Measurements from ENCODE around the gene LRRC28. TPM values are rescaled to one million over a fixed set of nuclear protein-coding genes. Genes with fewer than 3 reads are reported as not detected.
A peak's percentile ranks its signal among the peaks of the same experiment; 100 is the strongest.

Gene LRRC28
- total RNA-seq, 1 donor from 2014 or later, result 22.9 TPM

DNA sequence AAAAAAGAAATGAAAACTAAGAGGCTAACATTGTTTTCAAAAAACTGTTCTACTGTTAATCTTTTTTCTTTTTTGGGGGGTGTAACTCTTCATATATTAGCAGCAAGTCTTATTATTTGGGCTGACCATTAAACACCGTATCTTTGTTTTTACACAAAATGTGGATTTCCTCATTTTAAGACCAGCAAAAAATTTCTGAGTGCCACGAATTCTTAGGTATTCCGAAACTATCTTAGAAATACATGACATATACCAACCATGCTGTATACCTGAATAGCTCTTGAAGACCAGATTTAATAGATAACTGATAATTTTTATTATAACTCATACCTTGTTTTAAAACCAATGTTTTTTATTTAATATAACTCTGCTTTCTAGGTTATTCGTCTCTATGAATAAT lies 1.3 kb upstream of the LRRC28 start:
- Histone ChIP-seq H3K4me3 (peak overlapping the region; percentile 84), H3K27ac (replicated peaks) (peak overlapping the region; percentile 95), H3K4me1 (peaks cover 56% of the 10 kb centered on the region), H3K36me3 (no peaks in the 10 kb centered on the region), H3K27me3 (ENCODE audit: low read depth) (no peaks in the 10 kb centered on the region), H3K9me3 (replicated peaks) (no peaks in the 10 kb centered on the region)
- DNase-seq, result no peak
- intact Hi-C loops (cut with micrococcal nuclease), result no loop called here
- TF ChIP-seq, protein P1, sequence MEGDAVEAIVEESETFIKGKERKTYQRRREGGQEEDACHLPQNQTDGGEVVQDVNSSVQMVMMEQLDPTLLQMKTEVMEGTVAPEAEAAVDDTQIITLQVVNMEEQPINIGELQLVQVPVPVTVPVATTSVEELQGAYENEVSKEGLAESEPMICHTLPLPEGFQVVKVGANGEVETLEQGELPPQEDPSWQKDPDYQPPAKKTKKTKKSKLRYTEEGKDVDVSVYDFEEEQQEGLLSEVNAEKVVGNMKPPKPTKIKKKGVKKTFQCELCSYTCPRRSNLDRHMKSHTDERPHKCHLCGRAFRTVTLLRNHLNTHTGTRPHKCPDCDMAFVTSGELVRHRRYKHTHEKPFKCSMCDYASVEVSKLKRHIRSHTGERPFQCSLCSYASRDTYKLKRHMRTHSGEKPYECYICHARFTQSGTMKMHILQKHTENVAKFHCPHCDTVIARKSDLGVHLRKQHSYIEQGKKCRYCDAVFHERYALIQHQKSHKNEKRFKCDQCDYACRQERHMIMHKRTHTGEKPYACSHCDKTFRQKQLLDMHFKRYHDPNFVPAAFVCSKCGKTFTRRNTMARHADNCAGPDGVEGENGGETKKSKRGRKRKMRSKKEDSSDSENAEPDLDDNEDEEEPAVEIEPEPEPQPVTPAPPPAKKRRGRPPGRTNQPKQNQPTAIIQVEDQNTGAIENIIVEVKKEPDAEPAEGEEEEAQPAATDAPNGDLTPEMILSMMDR (IDR thresholded peaks at IDR 0.05; ENCODE audit: borderline replicate concordance), result no peak

DNA sequence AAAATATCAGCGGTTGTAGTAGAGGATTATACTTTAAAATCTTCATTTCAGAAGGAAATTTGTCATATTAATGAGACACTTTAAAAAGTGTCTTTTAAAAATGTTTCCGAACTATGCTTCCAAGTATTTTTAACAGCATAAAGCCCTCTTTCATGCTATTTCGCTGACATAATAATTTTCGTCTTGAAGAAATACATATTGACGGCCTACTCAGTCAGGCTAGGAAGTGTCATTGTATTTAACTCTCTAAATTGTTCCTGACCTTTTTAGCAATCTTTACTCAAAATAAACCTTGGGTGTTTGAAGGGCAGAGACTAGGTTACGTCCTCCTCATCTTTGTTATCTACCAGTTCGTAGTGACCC lies 806 bp upstream of the LRRC28 start:
- no peaks in the 10 kb centered on the region for H3K27me3 ChIP-seq (ENCODE audit: low read depth)
- H3K4me1 ChIP-seq, result peaks cover 56% of the 10 kb centered on the region
- no peaks in the 10 kb centered on the region for H3K9me3 ChIP-seq (replicated peaks)
- DNase-seq, result no peak
- intact Hi-C loops (cut with micrococcal nuclease), result no loop called here
- H3K27ac ChIP-seq (replicated peaks), result peak overlapping the region; percentile 95
- TF ChIP-seq, protein P1 (IDR thresholded peaks at IDR 0.05; ENCODE audit: borderline replicate concordance), result no peak
- H3K36me3 ChIP-seq, result no peaks in the 10 kb centered on the region
- H3K4me3 ChIP-seq, result peak overlapping the region; percentile 84

DNA sequence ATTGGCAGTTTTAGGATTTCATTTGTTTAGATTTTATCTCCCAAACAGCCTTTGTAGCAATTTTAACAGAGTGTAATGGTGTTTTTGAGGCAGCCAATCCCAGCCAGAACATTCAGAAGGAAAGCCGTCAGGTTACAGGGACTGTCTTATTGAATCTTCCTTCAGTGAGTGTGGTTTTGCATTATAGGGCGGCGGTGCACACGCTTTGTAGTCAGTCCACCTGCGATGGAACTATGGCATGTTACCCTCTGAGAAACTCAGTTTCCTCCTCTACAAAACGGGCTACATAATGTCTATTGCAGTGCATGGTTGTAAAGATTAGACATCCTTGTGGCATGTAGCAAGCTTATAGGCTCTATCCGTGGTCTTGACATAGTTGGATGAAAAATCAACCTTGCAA lies 1.0 kb downstream of the LRRC28 start:
- Histone ChIP-seq H3K4me1 (peaks cover 50% of the 10 kb centered on the region), H3K27me3 (ENCODE audit: low read depth) (no peaks in the 10 kb centered on the region), H3K4me3 (peak overlapping the region; percentile 84), H3K9me3 (replicated peaks) (no peaks in the 10 kb centered on the region), H3K27ac (replicated peaks) (peak overlapping the region; percentile 95), H3K36me3 (peaks cover 13% of the 10 kb centered on the region)
- intact Hi-C loops (cut with micrococcal nuclease), result no loop called here
- TF ChIP-seq, protein P1 (IDR thresholded peaks at IDR 0.05; ENCODE audit: borderline replicate concordance), result no peak
- DNase-seq, result no peak

DNA sequence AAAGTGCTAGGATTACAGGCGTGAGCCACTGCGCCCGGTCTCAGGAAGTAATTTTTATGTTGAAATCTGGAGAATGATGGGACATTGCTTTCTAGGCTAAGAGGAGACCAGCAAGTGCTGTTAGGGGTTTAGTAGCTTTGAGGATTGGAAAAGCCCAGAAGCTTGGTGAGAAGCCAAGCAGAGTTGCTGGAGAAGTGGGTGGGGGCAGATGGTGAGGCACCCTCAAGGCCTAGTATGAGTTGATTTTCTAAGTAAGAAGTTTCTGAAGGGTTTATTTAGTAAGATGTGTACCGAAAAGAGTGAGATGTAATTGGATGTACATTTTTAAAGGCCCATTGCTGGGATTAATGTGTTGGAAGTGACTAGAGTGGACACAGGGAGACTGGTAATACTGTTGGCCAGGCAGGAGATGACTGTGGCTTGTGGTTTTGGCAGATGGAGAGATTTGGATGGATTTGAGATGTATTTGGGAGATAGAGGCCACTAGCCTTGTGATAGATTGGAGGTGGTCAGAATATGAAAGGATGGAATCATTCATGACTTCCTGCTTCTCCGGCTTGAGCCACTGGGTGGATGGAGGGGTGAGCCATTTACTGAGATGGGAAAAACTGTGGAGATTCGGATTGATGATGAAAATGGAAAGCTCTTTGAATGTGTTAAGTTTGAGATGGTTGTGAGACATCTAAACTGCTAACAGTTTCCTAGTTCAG lies 2.3 kb downstream of the LRRC28 start:
- H3K36me3 ChIP-seq, result peaks cover 19% of the 10 kb centered on the region
- no peak for DNase-seq
- no peaks in the 10 kb centered on the region for H3K27me3 ChIP-seq (ENCODE audit: low read depth)
- H3K9me3 ChIP-seq (replicated peaks), result no peaks in the 10 kb centered on the region
- TF ChIP-seq, protein P1 (IDR thresholded peaks at IDR 0.05; ENCODE audit: borderline replicate concordance), result no peak
- H3K4me3 ChIP-seq, result no peak overlapping the region
- intact Hi-C loops (cut with micrococcal nuclease), result no loop called here
- no peak overlapping the region for H3K27ac ChIP-seq (replicated peaks)
- peaks cover 38% of the 10 kb centered on the region for H3K4me1 ChIP-seq

DNA sequence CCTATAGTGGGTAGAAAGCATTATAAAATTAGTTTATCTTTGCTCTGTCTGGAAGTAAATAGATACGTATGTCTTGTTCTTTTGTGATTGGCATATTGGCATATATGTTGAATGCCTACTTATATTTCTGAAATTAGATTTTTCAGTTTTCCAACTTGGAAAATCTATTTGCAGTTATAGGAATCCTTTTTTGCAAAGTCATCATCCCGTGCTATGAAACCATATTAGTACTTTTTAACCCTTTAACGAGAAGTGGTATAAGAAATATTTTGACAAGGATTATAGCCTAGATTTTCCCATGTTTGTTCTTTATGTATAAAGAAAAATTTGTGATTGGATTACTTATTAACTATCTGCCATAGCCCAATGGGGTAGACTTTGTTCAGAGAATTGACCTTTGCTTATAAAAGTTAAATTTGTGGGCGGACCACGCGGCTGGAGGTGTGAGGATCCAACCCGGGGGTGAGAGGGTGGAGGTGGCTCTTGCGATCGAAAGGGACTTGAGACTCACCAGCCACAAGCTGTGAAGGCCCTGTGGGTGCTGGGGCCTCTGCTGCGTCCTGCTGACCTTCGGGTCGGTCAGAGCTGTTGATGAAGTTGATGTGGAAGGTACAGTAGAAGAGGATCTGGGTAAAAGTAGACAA lies 5.9 kb downstream of the LRRC28 start:
- DNase-seq, result no peak
- H3K4me3 ChIP-seq, result no peak overlapping the region
- no peaks in the 10 kb centered on the region for H3K9me3 ChIP-seq (replicated peaks)
- H3K4me1 ChIP-seq, result peaks cover 13% of the 10 kb centered on the region
- intact Hi-C loops (cut with micrococcal nuclease), result no loop called here
- H3K36me3 ChIP-seq, result peaks cover 29% of the 10 kb centered on the region
- H3K27me3 ChIP-seq (ENCODE audit: low read depth), result no peaks in the 10 kb centered on the region
- H3K27ac ChIP-seq (replicated peaks), result no peak overlapping the region
- TF ChIP-seq, protein P1 (IDR thresholded peaks at IDR 0.05; ENCODE audit: borderline replicate concordance), result no peak

Measured in left ventricle myocardium inferior (tissue), 1 donor.